Stimulated activated naive CD8-positive, alpha-beta T cell treated with anti-CD3 and anti-CD28 coated beads, Interleukin-15, amount 100 ng/mL, for 72 hours (primary cell): ENCODE data around the gene ZCCHC2.

Source experiments
- ATAC-seq: fragments of 150-1000 bp; cut with Tn5 transposase; 2 replicates; pipeline ENCODE4 v1.10.0; 2021; ENCODE audit warnings: mild to moderate bottlenecking, moderate library complexity
- DNase-seq, 2 donors: peaks; one replicate each; pipeline ENCODE4 v3.0.0; 2021 to 2022
- H3K27ac Mint-ChIP-seq, 2 donors: one replicate each; pipeline ENCODE4 v1.8.0; 2022; ENCODE audit warnings: mild to moderate bottlenecking in 2 of 2, mixed read lengths in 2 of 2, moderate library complexity in 2 of 2
- H3K27me3 Mint-ChIP-seq: one replicate; pipeline ENCODE4 v1.8.0; 2022; ENCODE audit warnings: mixed read lengths
- H3K4me1 Mint-ChIP-seq: one replicate; pipeline ENCODE4 v1.8.0; 2022; ENCODE audit warnings: mild to moderate bottlenecking, mixed read lengths
- H3K4me3 Mint-ChIP-seq, 2 donors: one replicate each; pipeline ENCODE4 v1.8.0; 2022; ENCODE audit warnings: mild to moderate bottlenecking in 2 of 2, mixed read lengths in 2 of 2, moderate library complexity in 1 of 2
- H3K9me3 Mint-ChIP-seq, 2 donors: one replicate each; pipeline ENCODE4 v1.8.0; 2022; ENCODE audit warnings: mixed read lengths in 2 of 2

Gene ZCCHC2

DNA sequence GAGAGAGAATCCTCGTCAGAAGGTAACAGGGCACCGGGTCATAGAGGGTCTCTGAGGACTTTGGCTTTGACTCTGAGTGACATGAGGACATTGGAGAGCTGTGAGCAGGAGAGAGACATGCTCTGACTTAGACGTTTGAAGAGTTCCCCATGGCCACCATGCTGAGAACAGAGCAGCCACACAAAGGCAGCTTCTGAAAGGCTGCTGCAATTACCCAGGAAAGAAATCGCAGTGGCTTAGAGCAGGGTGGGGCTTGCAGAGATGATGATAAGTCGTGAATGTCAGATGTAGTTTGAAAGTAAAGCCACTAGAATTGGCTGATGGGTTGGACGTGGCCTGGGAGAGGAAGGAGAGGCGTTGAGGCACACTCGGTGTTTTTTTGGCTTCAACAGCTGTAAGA lies 79.0 kb downstream of the ZCCHC2 start:
- DNase-seq (no peak), ATAC-seq (no peak)
- Mint-ChIP-seq H3K27me3 (peaks cover 77% of the 10 kb centered on the region), H3K4me1 (peaks cover 6% of the 10 kb centered on the region), H3K27ac (no peak overlapping the region), H3K9me3 (no peaks in the 10 kb centered on the region), H3K4me3 (no peak overlapping the region)

DNA sequence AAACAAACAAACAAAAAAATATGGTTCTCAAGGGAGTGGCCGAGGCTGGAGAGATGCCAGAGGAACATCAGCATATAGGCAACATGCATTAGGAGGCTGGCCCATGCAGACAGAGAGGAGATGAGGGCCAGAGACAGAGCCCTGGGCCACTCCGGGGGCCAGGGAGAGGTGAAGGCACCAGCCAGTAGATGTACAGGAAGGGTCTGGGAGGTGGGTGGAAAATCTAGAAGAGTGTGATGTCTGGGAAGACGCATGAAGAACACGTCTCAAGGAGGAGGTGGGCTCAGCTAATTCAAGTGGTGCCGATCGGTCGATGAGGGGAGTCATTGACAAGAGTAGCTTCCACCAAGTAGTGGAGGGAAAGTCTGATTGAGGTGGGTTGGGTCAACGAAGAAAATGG lies 79.9 kb downstream of the ZCCHC2 start:
- ATAC-seq (no peak), DNase-seq (no peak)
- Mint-ChIP-seq H3K4me3 (no peak overlapping the region), H3K4me1 (no peaks in the 10 kb centered on the region), H3K27ac (no peak overlapping the region), H3K27me3 (peaks cover 69% of the 10 kb centered on the region), H3K9me3 (no peaks in the 10 kb centered on the region)

DNA sequence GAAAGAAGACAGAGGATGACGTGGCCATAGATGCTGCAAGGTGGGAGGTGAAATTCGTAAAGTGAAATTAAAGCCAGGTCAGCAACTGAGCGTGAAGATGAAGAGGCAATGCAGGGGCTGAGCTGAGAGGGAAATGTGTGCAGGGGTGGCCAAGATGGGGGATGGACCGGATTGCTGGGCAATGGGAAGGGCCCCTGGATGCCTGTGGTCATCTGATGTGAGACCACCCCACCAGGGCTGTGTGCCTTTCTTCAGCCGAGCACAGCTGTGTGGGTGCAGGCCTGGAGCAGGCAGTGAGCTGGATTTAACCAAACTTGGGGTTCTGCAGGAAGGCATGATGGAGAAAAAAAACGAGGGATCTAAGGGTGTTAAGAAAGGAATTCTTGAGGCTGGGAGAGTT lies 80.4 kb downstream of the ZCCHC2 start:
- ATAC-seq (no peak), DNase-seq (no peak)
- H3K4me3 Mint-ChIP-seq, result no peak overlapping the region
- H3K27ac Mint-ChIP-seq, result no peak overlapping the region
- peaks cover 2% of the 10 kb centered on the region for H3K4me1 Mint-ChIP-seq
- H3K27me3 Mint-ChIP-seq, result peaks cover 64% of the 10 kb centered on the region
- H3K9me3 Mint-ChIP-seq, result no peaks in the 10 kb centered on the region

DNA sequence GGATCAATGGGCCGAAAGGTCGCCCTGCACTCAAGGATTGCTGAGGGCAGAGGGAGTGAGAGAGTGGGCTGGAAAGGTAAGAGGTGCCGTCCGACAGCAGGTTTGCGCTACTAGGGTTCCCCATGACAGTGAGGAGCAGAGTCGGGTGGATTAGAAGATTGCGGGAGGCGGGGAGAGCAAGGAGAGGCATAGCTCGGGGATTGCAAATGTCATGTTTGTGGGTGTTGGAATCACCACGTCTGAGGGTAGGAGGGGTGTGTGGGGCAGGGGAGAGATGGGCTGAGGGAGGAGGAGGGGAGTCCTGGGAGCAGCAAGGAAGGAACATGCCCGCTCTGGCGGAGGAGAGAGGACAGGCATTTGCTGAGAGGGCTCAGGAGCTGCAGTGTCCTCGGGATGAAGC lies 81.2 kb downstream of the ZCCHC2 start:
- no peak for DNase-seq
- Mint-ChIP-seq H3K9me3 (no peaks in the 10 kb centered on the region), H3K27ac (no peak overlapping the region), H3K4me3 (no peak overlapping the region), H3K27me3 (peaks cover 56% of the 10 kb centered on the region), H3K4me1 (peaks cover 5% of the 10 kb centered on the region)
- ATAC-seq, result no peak

DNA sequence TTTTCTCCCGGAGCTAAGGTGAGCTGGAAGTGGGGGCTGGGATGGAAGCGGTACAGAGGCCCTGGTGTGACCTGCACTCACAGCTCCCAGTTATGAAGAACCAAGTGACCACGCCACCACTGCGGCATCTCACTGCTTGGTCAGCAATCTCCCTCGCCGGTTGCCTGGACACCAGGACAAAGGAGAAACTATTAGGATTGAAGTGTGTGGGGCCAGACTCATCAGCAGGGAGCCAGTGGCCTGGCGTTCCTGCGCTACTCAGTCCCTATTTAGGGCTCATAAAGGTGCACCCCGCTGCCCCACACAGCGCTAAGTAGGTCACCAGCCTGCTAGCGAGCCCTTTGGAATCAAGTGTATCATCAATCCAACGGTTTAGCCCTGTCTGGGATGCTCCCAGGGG lies 82.9 kb downstream of the ZCCHC2 start:
- Mint-ChIP-seq H3K27ac (no peak overlapping the region), H3K27me3 (peaks cover 46% of the 10 kb centered on the region), H3K4me3 (no peak overlapping the region), H3K4me1 (peaks cover 5% of the 10 kb centered on the region), H3K9me3 (no peaks in the 10 kb centered on the region)
- DNase-seq (no peak), ATAC-seq (no peak)

DNA sequence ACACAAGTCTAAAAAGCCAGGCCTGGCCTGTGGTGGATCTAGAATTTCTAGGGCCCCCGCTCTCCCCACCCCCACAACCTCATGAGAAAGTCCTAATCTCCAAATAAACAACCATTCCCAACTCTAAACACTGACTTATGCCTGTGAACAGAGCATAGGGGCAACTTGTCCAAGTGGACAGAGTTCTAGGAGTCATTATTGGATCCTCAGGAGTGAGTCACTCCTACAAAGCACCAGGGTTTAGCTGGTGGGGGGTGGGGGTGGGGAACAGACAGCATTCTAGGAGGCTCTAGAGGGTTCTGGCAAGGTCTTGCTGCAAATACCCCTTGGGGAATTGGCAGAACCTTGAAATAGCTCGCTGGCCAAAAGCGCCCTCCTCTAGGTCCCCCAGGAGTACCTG lies 83.3 kb downstream of the ZCCHC2 start:
- H3K4me3 Mint-ChIP-seq, result no peak overlapping the region
- no peak for ATAC-seq

DNA sequence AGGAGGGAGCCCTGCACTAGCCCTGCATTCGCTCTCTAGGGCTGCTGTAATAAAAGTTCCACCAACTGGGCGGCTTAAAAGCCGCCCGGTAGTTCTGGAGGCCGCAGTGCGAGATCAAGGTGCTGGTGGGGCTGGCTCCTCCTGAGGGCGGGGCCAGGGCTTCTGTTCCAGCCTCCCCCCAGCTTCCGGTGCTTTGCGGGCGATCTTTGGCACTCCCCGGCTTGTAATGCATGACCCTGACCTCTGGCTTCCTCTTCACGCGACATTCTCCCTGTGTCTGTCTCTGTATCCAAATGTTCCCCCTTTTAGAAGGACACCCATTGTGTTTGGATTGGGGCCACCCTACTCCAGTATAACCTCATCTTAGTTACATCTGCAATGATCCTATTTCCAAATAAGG lies 84.5 kb downstream of the ZCCHC2 start:
- Mint-ChIP-seq H3K9me3 (no peaks in the 10 kb centered on the region), H3K4me3 (no peak overlapping the region), H3K4me1 (peaks cover 5% of the 10 kb centered on the region), H3K27me3 (peaks cover 46% of the 10 kb centered on the region), H3K27ac (no peak overlapping the region)
- ATAC-seq (no peak), DNase-seq (no peak)

More for the DNA sequence above, 83.3 kb downstream of the ZCCHC2 start:
- DNase-seq, result no peak
- H3K27ac Mint-ChIP-seq, result no peak overlapping the region
- H3K4me1 Mint-ChIP-seq, result peaks cover 5% of the 10 kb centered on the region
- no peaks in the 10 kb centered on the region for H3K9me3 Mint-ChIP-seq
- peaks cover 46% of the 10 kb centered on the region for H3K27me3 Mint-ChIP-seq

DNA sequence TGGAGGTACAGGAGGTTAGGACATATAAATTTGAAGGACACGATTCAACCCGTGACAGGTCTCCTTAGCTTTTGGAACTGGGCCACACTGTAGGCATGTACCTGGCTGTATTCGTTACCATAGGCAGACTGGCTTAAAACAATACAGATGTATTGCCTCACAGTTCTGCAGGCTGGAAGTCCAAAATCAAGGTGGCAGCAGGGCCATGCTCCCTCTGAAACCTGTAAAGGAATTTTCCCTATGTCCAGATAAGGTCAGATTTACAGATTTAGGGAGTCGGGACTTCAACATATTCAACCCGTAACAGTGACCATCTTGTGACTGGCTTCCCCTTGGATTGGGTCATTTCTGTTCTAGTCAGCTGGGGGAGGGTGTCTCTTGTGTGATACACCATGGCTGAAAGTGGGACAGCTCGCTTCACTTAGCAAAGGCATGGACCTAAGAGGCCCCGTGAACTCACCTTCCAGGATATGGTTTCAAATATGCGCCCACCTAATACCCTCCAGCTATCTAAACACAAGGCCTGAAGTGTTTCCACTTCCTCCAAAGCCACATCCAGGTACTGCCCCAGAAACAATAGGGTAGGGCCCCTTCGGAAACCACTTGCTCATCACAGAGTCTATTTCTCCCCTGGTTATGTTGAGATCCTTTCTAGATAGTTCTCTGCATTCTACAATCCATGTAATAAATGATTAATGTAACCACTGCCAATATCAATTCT lies 85.0 kb downstream of the ZCCHC2 start:
- DNase-seq (no peak), ATAC-seq (peak; percentile 73)
- peaks cover 5% of the 10 kb centered on the region for H3K4me1 Mint-ChIP-seq
- no peak overlapping the region for H3K27ac Mint-ChIP-seq
- no peaks in the 10 kb centered on the region for H3K9me3 Mint-ChIP-seq
- H3K4me3 Mint-ChIP-seq, result no peak overlapping the region
- H3K27me3 Mint-ChIP-seq, result peaks cover 46% of the 10 kb centered on the region

DNA sequence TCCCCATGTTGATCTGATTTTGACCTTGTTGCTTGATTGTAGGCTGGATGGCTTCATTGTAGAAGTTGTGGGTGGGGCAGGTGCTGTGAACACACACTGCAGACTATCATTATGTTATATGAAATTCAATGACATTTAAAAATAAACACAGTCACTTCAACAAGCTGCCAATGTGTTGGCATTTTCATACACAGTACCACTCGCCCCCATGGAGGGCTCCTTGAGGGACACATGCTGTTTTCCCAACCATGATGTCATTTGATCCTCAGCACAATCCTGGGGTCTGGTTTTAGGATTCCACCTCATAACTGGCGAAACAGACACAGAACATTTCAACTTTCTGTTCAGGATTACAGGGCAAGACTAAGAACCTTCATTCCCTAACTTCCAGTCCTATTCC lies 86.9 kb downstream of the ZCCHC2 start:
- no peak overlapping the region for H3K4me3 Mint-ChIP-seq
- no peak overlapping the region for H3K27ac Mint-ChIP-seq
- peaks cover 5% of the 10 kb centered on the region for H3K4me1 Mint-ChIP-seq
- no peak for DNase-seq
- no peak for ATAC-seq
- H3K27me3 Mint-ChIP-seq, result peaks cover 43% of the 10 kb centered on the region
- no peaks in the 10 kb centered on the region for H3K9me3 Mint-ChIP-seq

DNA sequence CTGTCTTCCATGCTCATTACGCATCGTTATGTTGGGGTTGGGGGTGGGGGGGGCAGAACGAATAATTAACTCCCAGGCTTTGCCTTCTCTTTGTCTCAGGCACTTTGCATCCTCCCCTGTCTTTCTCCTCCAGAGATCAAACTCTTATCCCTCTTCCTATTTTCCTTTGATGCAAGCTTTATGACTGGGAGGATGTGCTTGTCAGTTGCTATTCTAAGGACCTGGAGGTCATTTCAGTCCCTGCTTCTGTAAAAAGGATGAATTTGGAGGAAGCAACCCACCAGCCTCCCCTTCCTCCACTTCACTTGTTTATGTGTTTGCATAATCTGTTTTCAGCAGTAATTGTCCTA lies 87.5 kb downstream of the ZCCHC2 start:
- Mint-ChIP-seq H3K4me3 (no peak overlapping the region), H3K27ac (no peak overlapping the region), H3K27me3 (peaks cover 46% of the 10 kb centered on the region), H3K9me3 (no peaks in the 10 kb centered on the region), H3K4me1 (peaks cover 5% of the 10 kb centered on the region)
- ATAC-seq (no peak), DNase-seq (no peak)

DNA sequence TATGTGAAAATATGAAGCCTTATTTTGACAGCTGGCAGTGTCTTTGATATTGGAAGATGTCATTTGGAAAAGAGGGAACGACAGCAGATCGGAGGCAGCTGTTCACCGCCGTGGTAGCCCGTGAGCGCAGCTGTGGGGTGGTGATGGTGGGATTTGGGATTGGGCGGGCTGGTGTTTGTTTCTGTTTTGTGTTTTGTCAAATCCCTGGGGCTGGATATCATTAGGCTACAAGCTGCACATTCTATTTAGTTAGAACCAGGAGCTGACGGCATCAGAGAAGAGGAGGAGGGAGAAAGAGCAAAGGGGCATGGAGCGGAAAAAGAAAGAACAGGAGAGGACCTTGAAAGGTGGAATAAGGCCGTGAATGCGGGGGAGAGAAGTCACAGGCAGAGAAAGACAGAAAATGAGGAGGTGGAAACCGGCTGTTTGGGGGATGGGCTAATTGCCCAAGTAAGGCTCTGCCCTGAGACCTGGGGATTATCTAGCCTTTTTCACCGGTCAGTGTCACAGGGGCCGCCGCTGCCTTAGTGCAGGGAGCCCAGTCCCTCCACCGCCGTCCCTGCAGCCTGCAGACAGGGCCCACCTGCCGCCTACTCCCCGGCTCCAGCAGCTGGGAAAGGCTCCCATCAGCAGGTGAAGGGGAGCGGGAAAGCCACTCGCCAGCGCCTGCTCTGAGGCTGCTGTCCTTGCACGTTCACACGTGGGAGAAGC lies 88.0 kb downstream of the ZCCHC2 start:
- no peak for DNase-seq

DNA sequence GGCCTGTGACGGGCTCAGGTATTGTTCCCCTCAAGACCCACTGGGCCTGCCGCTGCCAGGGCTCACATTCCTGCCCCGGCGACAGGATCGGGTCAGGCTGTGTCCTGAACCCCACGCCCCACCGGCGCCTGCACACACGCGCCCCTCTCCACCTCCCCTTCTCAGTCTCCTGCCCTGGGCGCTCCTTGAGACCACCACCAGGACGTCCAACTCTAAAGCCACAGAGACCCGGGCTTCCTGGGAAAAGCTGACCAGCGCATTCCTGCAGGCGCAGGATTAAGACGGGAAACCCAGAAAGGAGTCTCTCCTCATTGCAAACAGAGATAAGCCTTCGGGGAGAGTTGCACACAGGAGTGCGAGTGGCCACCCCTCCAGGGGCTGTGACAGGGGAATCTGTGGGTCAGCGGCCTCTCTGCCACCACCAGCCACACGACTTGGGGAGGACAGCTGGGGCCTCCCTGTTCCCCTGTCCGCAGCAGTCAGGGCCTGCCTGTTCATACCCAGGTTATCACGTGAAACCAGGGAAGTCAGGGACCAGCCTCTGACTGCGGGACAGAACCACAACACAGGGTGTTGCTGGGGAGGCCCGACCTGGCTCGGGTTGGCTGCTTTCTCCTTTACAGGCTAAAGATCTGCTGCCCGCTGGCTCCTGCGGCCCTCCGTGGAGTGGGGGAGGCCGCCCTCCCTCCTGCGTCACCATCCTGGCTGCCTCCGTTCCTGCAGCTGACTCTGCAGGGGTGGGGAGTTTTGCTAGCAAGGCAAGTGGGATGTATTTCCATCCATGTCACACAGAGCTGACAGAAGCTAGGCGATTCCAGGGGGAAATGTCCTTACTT lies 88.8 kb downstream of the ZCCHC2 start:
- ATAC-seq, result no peak
- Mint-ChIP-seq H3K4me1 (peaks cover 5% of the 10 kb centered on the region), H3K27me3 (peaks cover 60% of the 10 kb centered on the region), H3K27ac (no peak overlapping the region), H3K9me3 (no peaks in the 10 kb centered on the region), H3K4me3 (peak overlapping the region in 1 of 2 donors; percentile 44)
- DNase-seq, result no peak

More for the DNA sequence above, 88.0 kb downstream of the ZCCHC2 start:
- Mint-ChIP-seq H3K27ac (no peak overlapping the region), H3K4me1 (peaks cover 5% of the 10 kb centered on the region), H3K4me3 (no peak overlapping the region), H3K27me3 (peaks cover 52% of the 10 kb centered on the region), H3K9me3 (no peaks in the 10 kb centered on the region)
- ATAC-seq, result no peak

DNA sequence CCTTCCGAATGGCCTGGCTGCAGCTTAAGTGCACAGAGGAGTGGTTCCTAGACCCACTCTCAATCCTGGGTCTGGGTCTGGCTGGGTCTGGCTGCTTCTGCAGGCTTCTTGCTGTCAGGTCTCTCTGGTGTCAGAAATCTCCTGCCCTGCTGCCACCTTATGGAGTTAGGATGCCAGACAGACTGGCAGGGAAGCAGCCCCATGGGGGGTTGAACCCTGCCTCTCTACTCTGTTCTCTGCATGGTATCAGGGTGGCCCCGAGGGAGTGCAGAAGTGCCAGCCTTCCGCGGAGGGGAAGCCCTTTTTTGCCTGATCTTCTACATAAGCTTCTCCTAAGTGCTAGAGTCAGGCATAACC lies 89.4 kb downstream of the ZCCHC2 start:
- Mint-ChIP-seq H3K4me1 (peaks cover 5% of the 10 kb centered on the region), H3K9me3 (no peaks in the 10 kb centered on the region), H3K27ac (no peak overlapping the region), H3K27me3 (peaks cover 63% of the 10 kb centered on the region), H3K4me3 (no peak overlapping the region)
- no peak for ATAC-seq
- DNase-seq, result no peak

DNA sequence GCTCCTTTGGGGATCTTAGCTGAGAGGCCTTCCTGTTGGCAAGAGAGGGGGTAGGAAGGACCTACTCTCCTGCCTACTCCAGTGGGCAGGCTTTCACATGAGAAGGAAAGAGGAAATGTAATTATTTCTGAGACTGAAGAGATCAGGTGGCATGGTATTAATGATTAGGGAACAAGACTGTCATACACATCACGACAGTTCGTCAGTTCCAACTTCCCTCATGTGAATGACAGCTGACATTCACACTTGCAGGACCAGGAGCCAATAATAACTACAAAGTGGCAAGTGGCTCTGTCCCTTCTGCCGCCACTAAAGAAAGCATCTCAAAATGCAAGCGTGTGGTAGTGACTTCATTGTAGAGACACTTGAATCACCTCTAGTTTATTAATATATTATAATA lies 90.0 kb downstream of the ZCCHC2 start:
- H3K4me1 Mint-ChIP-seq, result peaks cover 5% of the 10 kb centered on the region
- H3K27me3 Mint-ChIP-seq, result peaks cover 63% of the 10 kb centered on the region
- H3K27ac Mint-ChIP-seq, result no peak overlapping the region
- no peaks in the 10 kb centered on the region for H3K9me3 Mint-ChIP-seq
- H3K4me3 Mint-ChIP-seq, result no peak overlapping the region
- DNase-seq, result no peak
- no peak for ATAC-seq

DNA sequence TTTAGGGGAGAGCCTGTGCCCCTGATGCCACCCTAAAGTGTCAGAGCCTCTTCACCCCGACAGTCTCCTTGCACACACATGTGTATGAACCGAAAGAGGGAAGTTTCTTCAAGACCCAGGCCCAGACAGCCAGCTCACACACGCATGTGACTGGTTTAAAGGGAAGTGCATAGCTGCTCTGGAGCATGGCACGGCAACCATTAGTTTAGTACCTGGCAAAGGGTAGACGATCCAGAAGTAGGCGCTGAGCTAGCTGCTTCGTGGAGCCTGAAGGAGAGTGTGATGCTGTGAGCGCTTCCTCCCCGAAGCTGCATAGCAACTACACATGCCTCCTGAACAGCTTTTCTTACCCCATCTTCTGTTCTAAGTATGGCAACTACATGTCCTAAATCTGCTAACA lies 91.7 kb downstream of the ZCCHC2 start:
- no peak for ATAC-seq
- no peaks in the 10 kb centered on the region for H3K9me3 Mint-ChIP-seq
- no peak overlapping the region for H3K4me3 Mint-ChIP-seq
- peaks cover 63% of the 10 kb centered on the region for H3K27me3 Mint-ChIP-seq
- no peak overlapping the region for H3K27ac Mint-ChIP-seq
- no peak for DNase-seq
- no peaks in the 10 kb centered on the region for H3K4me1 Mint-ChIP-seq

DNA sequence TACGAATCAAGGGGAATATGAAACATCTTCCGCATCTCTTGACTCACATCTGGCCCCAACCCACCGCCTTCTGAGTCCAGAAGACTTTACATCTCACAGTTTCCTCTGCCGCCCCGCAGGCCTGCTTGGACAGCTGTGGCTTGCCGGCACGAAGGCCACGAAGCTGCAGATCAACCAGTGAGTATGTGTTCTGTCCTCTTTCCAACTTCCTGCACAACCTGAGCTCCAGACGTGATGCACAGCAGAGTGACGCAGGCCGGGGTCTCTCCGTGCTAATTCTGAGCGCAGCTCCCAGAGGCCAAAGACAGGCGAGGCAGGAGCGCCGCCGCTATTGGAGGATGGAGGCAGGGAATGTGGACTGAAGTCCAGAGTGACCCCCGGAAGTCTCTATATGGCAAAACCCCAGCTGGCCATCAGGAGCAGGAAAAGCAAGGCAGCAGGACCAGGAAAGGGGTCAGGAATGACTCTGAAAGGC lies 93.5 kb downstream of the ZCCHC2 start:
- no peak for ATAC-seq
- DNase-seq, result no peak
- H3K27me3 Mint-ChIP-seq, result peaks cover 49% of the 10 kb centered on the region
- no peaks in the 10 kb centered on the region for H3K4me1 Mint-ChIP-seq
- no peaks in the 10 kb centered on the region for H3K9me3 Mint-ChIP-seq
- H3K4me3 Mint-ChIP-seq, result no peak overlapping the region
- no peak overlapping the region for H3K27ac Mint-ChIP-seq
